GM18519 (cell line): ENCODE data around the gene PTGER1.
"Not testable (repeated sequence)": the region's sequence is repeated elsewhere in the genome, so short reads cannot be mapped to it uniquely, and the experiment has no call there.

Experiments
- ATAC-seq: cut with Tn5 transposase; IDR thresholded peaks from one replicate; pipeline ENCODE4 v1.9.1; 2021; ENCODE audit warnings: mild to moderate bottlenecking, moderate library complexity; ENCODE audit not compliant: unreplicated experiment, low FRiP score

The PTGER1 gene

DNA sequence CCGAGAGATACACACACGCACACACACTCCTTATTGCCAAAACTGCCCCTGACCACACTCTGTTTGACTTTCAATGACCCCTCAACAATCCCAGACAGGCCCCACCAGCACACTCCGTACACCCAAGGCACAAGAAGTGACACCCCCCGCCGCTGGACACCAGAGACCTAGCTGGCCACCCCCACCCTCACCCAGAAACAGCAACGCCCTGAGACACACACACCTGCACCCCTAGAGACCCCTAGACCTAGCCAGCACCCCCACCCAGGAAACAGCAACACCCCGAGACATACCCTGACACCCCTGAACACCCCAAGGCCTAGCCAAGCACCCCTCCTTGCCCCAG is 1.1 kb upstream of the PTGER1 start:
- ATAC-seq = no peak

DNA sequence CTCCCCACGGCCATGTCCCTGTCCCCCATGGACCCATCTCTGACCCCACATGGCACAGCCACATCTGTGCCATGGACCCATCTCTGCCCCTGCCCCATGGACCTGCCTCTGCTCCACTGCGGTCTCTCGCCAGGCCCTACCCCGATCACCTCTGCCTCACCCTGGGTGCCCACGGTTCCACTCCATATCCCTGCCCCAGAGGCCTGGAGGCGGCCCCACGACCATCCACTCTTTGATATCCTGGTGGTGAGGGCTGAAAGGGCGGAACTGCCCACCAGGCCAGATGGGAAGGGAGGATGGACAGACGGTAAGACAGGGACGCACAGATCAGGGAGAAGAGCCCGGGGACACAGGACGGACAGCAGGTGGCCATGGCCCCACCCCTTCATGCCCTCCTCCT is 327 bp downstream of the PTGER1 start:
- ATAC-seq = no peak

GRCh38 chr19:14473978-14474578 is 1.1 kb downstream of the PTGER1 start:
- ATAC-seq = no peak

GRCh38 chr19:14473073-14473977 is 1.8 kb downstream of the PTGER1 start:
- ATAC-seq = no peak

DNA sequence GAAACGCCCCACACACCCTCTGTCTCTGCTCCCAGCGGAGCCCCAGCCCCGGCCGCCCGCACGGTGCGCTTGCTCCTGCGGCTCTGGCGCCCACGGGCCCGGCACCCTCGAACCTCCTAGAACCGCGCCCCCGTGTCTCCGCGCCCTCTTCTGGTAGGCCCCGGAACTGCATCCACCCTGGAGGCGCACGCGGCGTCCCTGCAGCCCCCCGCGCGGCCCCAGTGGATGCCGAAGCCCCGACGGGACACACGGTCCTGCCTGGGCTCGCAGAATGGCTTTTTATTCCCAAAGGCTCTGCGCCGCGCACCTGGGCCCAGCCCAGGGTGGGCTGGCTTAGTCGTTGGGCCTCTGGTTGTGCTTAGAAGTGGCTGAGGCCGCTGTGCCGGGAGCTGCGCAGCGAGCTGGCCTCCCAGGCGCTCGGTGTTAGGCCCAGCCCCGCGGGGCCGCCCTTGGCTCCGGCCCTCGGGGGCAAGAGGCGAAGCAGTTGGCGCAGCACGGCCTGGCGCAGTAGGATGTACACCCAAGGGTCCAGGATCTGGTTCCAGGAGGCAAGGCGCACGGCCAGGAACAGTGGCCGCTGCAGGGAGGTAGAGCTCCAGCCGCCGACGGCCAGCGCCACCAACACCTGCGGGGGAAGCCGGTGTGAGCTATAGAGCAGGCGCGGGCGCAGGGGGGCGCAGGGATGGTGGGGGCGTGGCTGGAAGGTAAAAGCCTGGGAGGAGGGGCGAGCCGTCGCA is 2.8 kb downstream of the PTGER1 start:
- no peak for ATAC-seq

- ATAC-seq = no peak
These were observed 3.5 kb downstream of the PTGER1 start for GRCh38 chr19:14471436-14472187.

GRCh38 chr19:14470031-14470876 is 4.9 kb downstream of the PTGER1 start:
- no peak for ATAC-seq

DNA sequence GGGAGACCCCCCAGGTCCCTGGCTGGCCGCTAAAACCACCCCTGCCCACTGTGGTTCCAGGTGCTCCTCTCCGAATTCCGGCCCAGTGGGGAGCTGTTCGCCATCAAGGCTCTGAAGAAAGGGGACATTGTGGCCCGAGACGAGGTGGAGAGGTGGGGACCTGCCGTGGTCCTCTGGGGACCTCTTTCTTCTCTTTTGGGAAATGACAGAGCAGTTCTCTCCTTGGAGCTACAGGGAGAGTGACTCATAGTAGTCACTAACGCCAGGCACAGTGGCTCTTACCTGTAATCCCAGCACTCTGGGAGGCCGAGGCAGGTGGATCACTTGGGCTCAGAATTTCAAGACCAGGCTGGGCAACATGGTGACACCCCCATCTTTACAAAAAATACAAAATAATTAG is 7.3 kb downstream of the PTGER1 start:
- ATAC-seq = no peak

- no peak for ATAC-seq
These were observed 7.8 kb downstream of the PTGER1 start for GRCh38 chr19:14467391-14467790.

GRCh38 chr19:14463747-14464146 is 11.4 kb downstream of the PTGER1 start:
- ATAC-seq = no peak

DNA sequence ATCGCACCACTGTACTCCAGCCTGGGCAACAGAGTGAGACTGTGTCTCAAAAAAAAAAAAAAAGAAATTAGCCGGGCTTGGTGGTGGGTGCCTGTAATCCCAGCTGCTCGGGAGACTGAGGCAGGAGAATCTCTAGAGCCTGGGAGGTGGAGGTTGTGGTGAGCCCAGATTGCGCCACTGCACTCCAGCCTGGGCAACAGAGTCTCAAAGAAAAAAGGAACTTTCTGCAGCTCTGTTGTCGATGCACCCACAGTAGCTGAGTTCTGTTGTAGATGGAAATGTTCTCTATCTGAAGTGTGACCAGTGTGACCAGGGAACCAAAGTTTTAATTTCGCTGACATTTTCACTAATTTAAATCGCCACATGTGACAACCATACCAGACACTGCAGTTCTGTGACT is 12.8 kb downstream of the PTGER1 start:
- ATAC-seq = not testable (repeated sequence)

GRCh38 chr19:14460935-14461334 is 14.2 kb downstream of the PTGER1 start:
- no peak for ATAC-seq

- ATAC-seq = no peak
These were observed 15.5 kb downstream of the PTGER1 start for GRCh38 chr19:14459703-14460102.

- ATAC-seq = not testable (repeated sequence)
These were observed 22.9 kb downstream of the PTGER1 start for GRCh38 chr19:14452303-14452702.

DNA sequence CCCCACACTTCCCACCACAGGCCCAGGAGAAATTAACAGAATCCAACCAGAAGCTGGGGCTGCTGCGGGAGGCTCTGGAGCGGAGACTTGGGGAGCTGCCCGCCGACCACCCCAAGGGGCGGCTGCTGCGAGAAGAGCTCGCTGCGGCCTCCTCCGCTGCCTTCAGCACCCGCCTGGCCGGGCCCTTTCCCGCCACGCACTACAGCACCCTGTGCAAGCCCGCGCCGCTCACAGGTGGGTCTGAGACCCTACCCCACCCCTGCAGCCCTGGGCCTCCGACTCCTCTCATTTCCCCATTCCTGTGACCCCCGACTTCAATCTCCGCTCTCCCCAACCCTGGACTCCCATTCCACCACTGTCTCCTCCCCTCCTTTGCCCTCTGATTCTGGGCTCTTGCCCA is 24.3 kb downstream of the PTGER1 start:
- no peak for ATAC-seq

GRCh38 chr19:14450168-14450874 is 24.8 kb downstream of the PTGER1 start:
- ATAC-seq = no peak

- no peak for ATAC-seq
These were observed 25.8 kb downstream of the PTGER1 start for GRCh38 chr19:14449321-14449720.

GRCh38 chr19:14446336-14447036 is 28.7 kb downstream of the PTGER1 start:
- no peak for ATAC-seq
